CD14-positive monocyte (primary cell): Measurements from ENCODE around the gene YOD1. TPM values are rescaled to one million over a fixed set of nuclear protein-coding genes. Genes with fewer than 3 reads are reported as not detected.

ENCODE experiments used
- DNase-seq, 3 donors: peaks; one replicate each; pipeline ENCODE4 v3.0.0-alpha.2; 2011 to 2022
- H2AFZ ChIP-seq: 2 replicates; pipeline ENCODE4 v1.6.0; 2012; ENCODE audit warnings: mild to moderate bottlenecking, low read depth, low read length, inconsistent platforms; ENCODE audit not compliant: insufficient read depth, poor library complexity, severe bottlenecking
- H3K27ac ChIP-seq, 2 donors: 1 replicate in 1 of 2; 2 replicates in 1 of 2; pipeline ENCODE4 v1.5.1; 2012 to 2013; ENCODE audit warnings: low read length in 2 of 2, control low read depth in 1 of 2, inconsistent platforms in 1 of 2, low read depth in 1 of 2, mild to moderate bottlenecking in 1 of 2
- H3K27me3 ChIP-seq, 2 donors: one replicate each; pipeline versions ENCODE4 v1.6.0 to v1.6.1; 2011 to 2013; ENCODE audit warnings: low read length in 2 of 2; ENCODE audit not compliant: control insufficient read depth in 2 of 2, insufficient read depth in 2 of 2
- H3K36me3 ChIP-seq, 2 donors: replicated peaks in 1 of 2; 1 replicate in 1 of 2; 2 replicates in 1 of 2; pipeline versions ENCODE4 v1.5.1 to v1.6.1; 2012 to 2013; ENCODE audit warnings: low read length in 2 of 2, control low read depth in 1 of 2, inconsistent platforms in 1 of 2, mild to moderate bottlenecking in 1 of 2; ENCODE audit not compliant: insufficient read depth in 2 of 2, control insufficient read depth in 1 of 2
- H3K4me1 ChIP-seq, 2 donors: 1 replicate in 1 of 2; 2 replicates in 1 of 2; pipeline versions ENCODE4 v1.5.1 to v1.6.1; 2012 to 2013; ENCODE audit warnings: low read length in 2 of 2, control low read depth in 1 of 2, inconsistent platforms in 1 of 2, mild to moderate bottlenecking in 1 of 2, moderate library complexity in 1 of 2; ENCODE audit not compliant: insufficient read depth in 2 of 2, control insufficient read depth in 1 of 2
- H3K4me2 ChIP-seq: replicated peaks from 2 replicates; pipeline ENCODE3; 2012; ENCODE audit warnings: low read length, moderate library complexity, mild to moderate bottlenecking; ENCODE audit not compliant: poor library complexity, severe bottlenecking; ENCODE audit errors: extremely low read depth
- H3K4me3 ChIP-seq, 3 experiments: fragments of 200-600 bp in 1 of 3; sonication (generic) in 1 of 3; replicated peaks in 1 of 3; 1 replicate in 2 of 3; 2 replicates in 1 of 3; pipeline ENCODE4 v1.5.1; 2011 to 2013; ENCODE audit warnings: low read length in 3 of 3, mild to moderate bottlenecking in 3 of 3, control low read depth in 2 of 3, low read depth in 2 of 3, inconsistent platforms in 1 of 3, moderate library complexity in 1 of 3
- H3K79me2 ChIP-seq: 2 replicates; pipeline ENCODE4 v1.6.0; 2012; ENCODE audit warnings: mild to moderate bottlenecking, control low read depth, inconsistent platforms, low read length, moderate library complexity; ENCODE audit not compliant: insufficient read depth
- H3K9ac ChIP-seq: 2 replicates; pipeline ENCODE4 v1.6.0; 2017; ENCODE audit warnings: low read length, mild to moderate bottlenecking; ENCODE audit not compliant: insufficient read depth, poor library complexity, severe bottlenecking
- H3K9me3 ChIP-seq, 2 donors: replicated peaks in 1 of 2; 1 replicate in 1 of 2; 2 replicates in 1 of 2; pipeline versions ENCODE4 v1.5.1 to v1.6.1; 2012 to 2013; ENCODE audit warnings: low read length in 2 of 2, control low read depth in 1 of 2; ENCODE audit not compliant: control insufficient read depth in 1 of 2, insufficient read depth in 1 of 2
- H4K20me1 ChIP-seq: 2 replicates; pipeline ENCODE4 v1.6.0; 2012; ENCODE audit warnings: mild to moderate bottlenecking, low read length, control low read depth, moderate library complexity; ENCODE audit not compliant: insufficient read depth
- H3K27ac Mint-ChIP-seq, 7 donors: one replicate each; pipeline ENCODE4 v1.8.0; 2020; ENCODE audit warnings: mild to moderate bottlenecking in 7 of 7, mixed read lengths in 7 of 7, moderate library complexity in 6 of 7, inconsistent platforms in 2 of 7
- H3K27me3 Mint-ChIP-seq, 3 donors: one replicate each; pipeline ENCODE4 v1.8.0; 2021 to 2022; ENCODE audit warnings: low read depth in 3 of 3, mild to moderate bottlenecking in 3 of 3, mixed read lengths in 3 of 3, moderate library complexity in 3 of 3, inconsistent platforms in 1 of 3
- H3K36me3 Mint-ChIP-seq, 2 donors: one replicate each; pipeline ENCODE4 v1.8.0; 2020; ENCODE audit warnings: mixed read lengths in 2 of 2, inconsistent platforms in 1 of 2, mild to moderate bottlenecking in 1 of 2
- H3K4me1 Mint-ChIP-seq: one replicate; pipeline ENCODE4 v1.8.0; 2020; ENCODE audit warnings: mild to moderate bottlenecking, mixed read lengths
- H3K4me3 Mint-ChIP-seq, 2 donors: one replicate each; pipeline ENCODE4 v1.8.0; 2020; ENCODE audit warnings: mild to moderate bottlenecking in 2 of 2, mixed read lengths in 2 of 2, moderate library complexity in 1 of 2
- H3K9me3 Mint-ChIP-seq, 7 donors: one replicate each; pipeline ENCODE4 v1.8.0; 2020 to 2022; ENCODE audit warnings: mixed read lengths in 7 of 7, mild to moderate bottlenecking in 6 of 7, moderate library complexity in 6 of 7, inconsistent platforms in 2 of 7
- WGBS: methylation state at CpG from one replicate; pipeline ENCODE4 v1.1.5; 2013; ENCODE audit warnings: missing lambda C conversion rate; ENCODE audit not compliant: insufficient coverage; 5-methylcytosine and 5-hydroxymethylcytosine counted together
- intact Hi-C, 2 donors: fragments of 100-400 bp; cut with micrococcal nuclease; formaldehyde crosslinking; loops; one replicate each; pipeline versions ENCODE4 v1.15.0 to v1.15.1; 2023
- polyA plus RNA-seq, 3 donors: library from polyadenylated mRNA; depleted of rRNA in 1 of 3; unstranded in 2 of 3; stranded (reverse) in 1 of 3; fragments of 300-500 nt in 2 of 3; fragments of >200 nt in 1 of 3; fragmentation: Illumina TruSeq in 2 of 3; gene quantifications; 1 replicate in 2 of 3; 2 replicates in 1 of 3; pipeline ENCODE4 v1.2.3, GENCODE V29; 2012 to 2021
- TF ChIP-seq, protein P1 (sequence below): fragments of 200-600 bp; IDR thresholded peaks from one replicate; pipeline ENCODE4 v1.8.0; 2022; ENCODE audit warnings: antibody characterized with exemption, mild to moderate bottlenecking

Gene YOD1
- polyA plus RNA-seq, 3 donors = 1.6 to 8.2 (median 1.7) TPM

DNA sequence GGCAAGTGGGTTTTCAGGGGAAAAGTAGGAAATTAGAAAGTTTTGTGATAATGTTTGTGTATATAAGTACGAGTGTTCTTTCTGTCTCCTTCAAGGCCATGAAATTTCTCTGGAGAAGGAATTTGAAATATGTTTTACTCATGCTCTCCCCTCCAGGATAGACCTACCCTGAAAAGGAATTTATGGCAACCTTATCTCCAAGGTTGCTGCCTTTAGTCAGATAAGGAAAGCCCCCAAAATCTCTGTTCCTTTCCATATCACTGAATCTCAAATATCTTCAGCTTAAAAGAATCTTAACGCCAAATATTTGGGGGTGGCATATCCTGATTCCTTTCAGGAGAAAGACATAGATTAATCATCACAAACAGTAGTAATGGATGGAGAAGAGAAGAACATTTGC, 37.2 kb upstream of the YOD1 start:
- peaks cover under 1 to 6% (median 2%) of the 10 kb centered on the region in 3 donors for H3K27me3 Mint-ChIP-seq
- no peak overlapping the region for H3K4me3 ChIP-seq
- no peaks in the 10 kb centered on the region for H4K20me1 ChIP-seq
- no peaks in the 10 kb centered on the region for H3K9me3 Mint-ChIP-seq
- H3K4me1 ChIP-seq = peaks cover 0 to 11% of the 10 kb centered on the region in 2 donors
- WGBS = no CpG with 5 or more reads among the region's 2 CpGs
- DNase-seq = no peak
- H3K36me3 Mint-ChIP-seq = no peaks in the 10 kb centered on the region
- H3K4me1 Mint-ChIP-seq = peaks cover 18% of the 10 kb centered on the region
- H3K27ac Mint-ChIP-seq = no peak overlapping the region
- H3K4me2 ChIP-seq = no peak overlapping the region
- H2AFZ ChIP-seq = no peak overlapping the region
- no peaks in the 10 kb centered on the region for H3K79me2 ChIP-seq
- no peak overlapping the region for H3K27ac ChIP-seq
- TF ChIP-seq, protein P1, sequence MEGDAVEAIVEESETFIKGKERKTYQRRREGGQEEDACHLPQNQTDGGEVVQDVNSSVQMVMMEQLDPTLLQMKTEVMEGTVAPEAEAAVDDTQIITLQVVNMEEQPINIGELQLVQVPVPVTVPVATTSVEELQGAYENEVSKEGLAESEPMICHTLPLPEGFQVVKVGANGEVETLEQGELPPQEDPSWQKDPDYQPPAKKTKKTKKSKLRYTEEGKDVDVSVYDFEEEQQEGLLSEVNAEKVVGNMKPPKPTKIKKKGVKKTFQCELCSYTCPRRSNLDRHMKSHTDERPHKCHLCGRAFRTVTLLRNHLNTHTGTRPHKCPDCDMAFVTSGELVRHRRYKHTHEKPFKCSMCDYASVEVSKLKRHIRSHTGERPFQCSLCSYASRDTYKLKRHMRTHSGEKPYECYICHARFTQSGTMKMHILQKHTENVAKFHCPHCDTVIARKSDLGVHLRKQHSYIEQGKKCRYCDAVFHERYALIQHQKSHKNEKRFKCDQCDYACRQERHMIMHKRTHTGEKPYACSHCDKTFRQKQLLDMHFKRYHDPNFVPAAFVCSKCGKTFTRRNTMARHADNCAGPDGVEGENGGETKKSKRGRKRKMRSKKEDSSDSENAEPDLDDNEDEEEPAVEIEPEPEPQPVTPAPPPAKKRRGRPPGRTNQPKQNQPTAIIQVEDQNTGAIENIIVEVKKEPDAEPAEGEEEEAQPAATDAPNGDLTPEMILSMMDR = no peak
- H3K4me3 Mint-ChIP-seq = no peak overlapping the region
- H3K27me3 ChIP-seq = peaks cover 0 to 2% of the 10 kb centered on the region in 2 donors
- no peak overlapping the region for H3K9ac ChIP-seq
- no peaks in the 10 kb centered on the region for H3K9me3 ChIP-seq
- intact Hi-C loops = loop anchor here (10.0 kb wide), 3 partner anchors 227 to 317 kb away; partner anchors contain the start of gene CD55 (in 1 of the 2)
- H3K36me3 ChIP-seq = no peaks in the 10 kb centered on the region

DNA sequence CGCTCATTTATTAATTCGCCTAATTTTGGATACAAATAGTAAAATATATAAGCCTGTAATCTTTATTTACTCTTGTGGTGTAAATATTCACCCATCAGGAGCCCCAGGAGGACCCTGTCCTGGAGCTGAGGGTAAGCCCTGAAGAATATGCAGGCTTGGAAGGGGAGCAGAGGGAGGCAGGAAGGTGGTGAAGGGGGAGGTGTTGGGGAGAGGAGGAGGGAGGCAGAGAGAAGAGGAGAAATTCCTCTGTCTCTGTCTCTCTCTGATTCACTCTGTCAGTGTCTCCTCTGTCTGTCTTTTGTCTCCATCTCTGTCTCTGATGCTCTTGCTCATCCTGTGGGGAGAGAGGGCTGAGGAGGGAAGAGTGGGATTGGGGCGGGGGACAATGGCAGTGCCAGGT, 34.9 kb upstream of the YOD1 start:
- H4K20me1 ChIP-seq = no peaks in the 10 kb centered on the region
- intact Hi-C loops = loop anchor here (10.0 kb wide), 3 partner anchors 229 to 319 kb away; partner anchors contain the start of gene CD55 (in 1 of the 2)
- peaks cover 0 to 11% of the 10 kb centered on the region in 2 donors for H3K4me1 ChIP-seq
- no peaks in the 10 kb centered on the region for H3K9me3 ChIP-seq
- TF ChIP-seq, protein P1 = no peak
- H3K4me2 ChIP-seq = no peak overlapping the region
- H2AFZ ChIP-seq = no peak overlapping the region
- no peak for DNase-seq
- H3K27ac ChIP-seq = no peak overlapping the region
- H3K9ac ChIP-seq = no peak overlapping the region
- Mint-ChIP-seq H3K4me3 (no peak overlapping the region), H3K27ac (peak overlapping the region in 1 of 7 donors; percentile 68), H3K9me3 (no peaks in the 10 kb centered on the region), H3K27me3 (peaks cover 3 to 6% (median 3%) of the 10 kb centered on the region in 3 donors), H3K36me3 (no peaks in the 10 kb centered on the region), H3K4me1 (peaks cover 16% of the 10 kb centered on the region)
- H3K36me3 ChIP-seq = no peaks in the 10 kb centered on the region
- H3K79me2 ChIP-seq = no peaks in the 10 kb centered on the region
- H3K27me3 ChIP-seq = peaks cover 0 to 2% of the 10 kb centered on the region in 2 donors
- no peak overlapping the region for H3K4me3 ChIP-seq
- no CpG with 5 or more reads among the region's 3 CpGs for WGBS
